ENCODE measurements around the gene AKR1C1. TPM values are rescaled to one million over a fixed set of nuclear protein-coding genes. Genes with fewer than 3 reads are reported as not detected.
"Not testable (repeated sequence)": the region's sequence is repeated elsewhere in the genome, so short reads cannot be mapped to it uniquely, and the experiment has no call there.

The AKR1C1 gene
- total RNA-seq, 4 donors from 2014 or later: 10.0 to 29.7 (median 13.8) TPM

DNA sequence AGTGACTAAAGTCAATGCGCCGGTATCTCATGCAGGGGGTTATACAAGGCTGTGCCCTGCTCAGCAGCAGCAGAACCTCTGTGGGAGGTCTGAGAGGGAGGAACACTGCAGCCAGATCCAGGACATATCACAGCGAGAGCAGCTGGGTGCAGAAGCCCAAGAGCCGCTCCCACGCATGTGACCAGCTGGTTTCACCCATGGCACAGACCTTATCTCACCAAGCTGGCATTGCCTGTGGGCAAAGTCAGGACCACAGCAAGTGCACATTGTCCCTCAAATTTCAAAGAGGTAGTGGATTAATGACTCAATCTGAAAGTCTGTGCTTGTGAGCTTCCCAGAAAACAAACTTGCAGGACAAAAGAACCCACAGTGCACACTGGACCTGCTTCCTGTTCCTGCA lies 31.6 kb upstream of the AKR1C1 start:
- peaks cover 0 to 3% (median 0%) of the 10 kb centered on the region in 4 donors for H3K9me3 ChIP-seq
- no peak overlapping the region for H3K27ac ChIP-seq
- no peaks in the 10 kb centered on the region for H3K36me3 ChIP-seq
- TF ChIP-seq POLR2A (IDR thresholded peaks at IDR 0.05): no peak
- TF ChIP-seq, protein P1, sequence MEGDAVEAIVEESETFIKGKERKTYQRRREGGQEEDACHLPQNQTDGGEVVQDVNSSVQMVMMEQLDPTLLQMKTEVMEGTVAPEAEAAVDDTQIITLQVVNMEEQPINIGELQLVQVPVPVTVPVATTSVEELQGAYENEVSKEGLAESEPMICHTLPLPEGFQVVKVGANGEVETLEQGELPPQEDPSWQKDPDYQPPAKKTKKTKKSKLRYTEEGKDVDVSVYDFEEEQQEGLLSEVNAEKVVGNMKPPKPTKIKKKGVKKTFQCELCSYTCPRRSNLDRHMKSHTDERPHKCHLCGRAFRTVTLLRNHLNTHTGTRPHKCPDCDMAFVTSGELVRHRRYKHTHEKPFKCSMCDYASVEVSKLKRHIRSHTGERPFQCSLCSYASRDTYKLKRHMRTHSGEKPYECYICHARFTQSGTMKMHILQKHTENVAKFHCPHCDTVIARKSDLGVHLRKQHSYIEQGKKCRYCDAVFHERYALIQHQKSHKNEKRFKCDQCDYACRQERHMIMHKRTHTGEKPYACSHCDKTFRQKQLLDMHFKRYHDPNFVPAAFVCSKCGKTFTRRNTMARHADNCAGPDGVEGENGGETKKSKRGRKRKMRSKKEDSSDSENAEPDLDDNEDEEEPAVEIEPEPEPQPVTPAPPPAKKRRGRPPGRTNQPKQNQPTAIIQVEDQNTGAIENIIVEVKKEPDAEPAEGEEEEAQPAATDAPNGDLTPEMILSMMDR (IDR thresholded peaks at IDR 0.05): no peak
- no peak overlapping the region for H3K4me3 ChIP-seq
- no peaks in the 10 kb centered on the region for H3K4me1 ChIP-seq
- H3K27me3 ChIP-seq: no peaks in the 10 kb centered on the region
- no peak for DNase-seq

DNA sequence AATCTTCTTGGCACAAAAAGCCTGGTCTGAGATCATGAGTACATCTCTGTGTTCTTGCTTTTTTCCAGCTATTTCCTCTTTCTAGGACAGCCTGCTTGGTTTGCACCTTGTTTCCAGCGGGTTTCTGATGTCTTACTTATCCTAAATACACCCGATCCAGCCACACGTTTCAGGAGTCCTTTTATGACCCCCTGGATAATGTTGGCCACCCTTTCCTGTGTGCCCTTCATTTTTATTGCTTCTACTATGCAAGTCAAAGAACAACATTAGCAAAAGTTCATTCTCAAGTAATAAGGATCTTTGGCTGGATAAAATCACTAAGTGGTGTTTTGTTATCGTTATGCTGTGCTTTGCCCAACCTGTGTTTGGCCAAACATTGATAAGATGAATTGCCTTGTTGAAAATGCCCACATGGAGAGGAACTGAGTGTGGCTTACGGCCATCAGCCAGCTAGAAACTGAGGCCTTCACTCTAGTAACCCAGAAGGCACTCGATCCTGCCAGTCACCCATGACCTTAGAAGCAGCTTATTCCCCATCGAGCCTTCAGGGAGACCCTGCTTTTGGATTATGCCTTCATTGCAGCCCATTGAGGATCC lies 28.7 kb upstream of the AKR1C1 start:
- H3K4me1 ChIP-seq: no peaks in the 10 kb centered on the region
- no peaks in the 10 kb centered on the region for H3K36me3 ChIP-seq
- no peak overlapping the region for H3K27ac ChIP-seq
- no peaks in the 10 kb centered on the region for H3K27me3 ChIP-seq
- TF ChIP-seq, protein P1 (IDR thresholded peaks at IDR 0.05): no peak
- TF ChIP-seq POLR2A (IDR thresholded peaks at IDR 0.05): no peak
- no peak overlapping the region for H3K4me3 ChIP-seq
- peaks cover 0 to 3% (median 0%) of the 10 kb centered on the region in 4 donors for H3K9me3 ChIP-seq
- no peak for DNase-seq

DNA sequence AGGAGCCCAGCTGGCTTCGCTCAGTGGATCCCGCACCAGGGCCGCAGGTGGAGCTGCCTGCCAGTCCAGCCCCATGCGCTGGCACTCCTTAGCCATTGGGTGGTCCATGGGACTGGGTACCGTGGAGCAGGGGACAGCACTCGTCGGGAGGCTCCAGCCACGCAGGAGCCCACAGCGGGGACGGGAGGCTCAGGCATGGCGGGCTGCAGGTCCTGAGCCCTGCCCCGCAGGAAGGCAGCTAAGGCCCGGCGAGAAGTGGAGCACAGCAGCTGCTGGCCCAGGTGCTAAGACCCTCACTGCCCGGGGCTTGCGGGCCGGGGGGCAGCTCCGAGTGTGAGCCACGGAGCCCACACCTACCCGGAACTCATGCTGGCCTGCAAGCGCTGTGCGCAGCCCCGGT lies 25.9 kb upstream of the AKR1C1 start:
- Histone ChIP-seq H3K27ac (no peak overlapping the region), H3K27me3 (no peaks in the 10 kb centered on the region), H3K4me3 (no peak overlapping the region), H3K9me3 (no peaks in the 10 kb centered on the region), H3K36me3 (no peaks in the 10 kb centered on the region), H3K4me1 (no peaks in the 10 kb centered on the region)
- TF ChIP-seq, protein P1 (IDR thresholded peaks at IDR 0.05): no peak
- TF ChIP-seq POLR2A (IDR thresholded peaks at IDR 0.05): no peak
- DNase-seq: no peak

DNA sequence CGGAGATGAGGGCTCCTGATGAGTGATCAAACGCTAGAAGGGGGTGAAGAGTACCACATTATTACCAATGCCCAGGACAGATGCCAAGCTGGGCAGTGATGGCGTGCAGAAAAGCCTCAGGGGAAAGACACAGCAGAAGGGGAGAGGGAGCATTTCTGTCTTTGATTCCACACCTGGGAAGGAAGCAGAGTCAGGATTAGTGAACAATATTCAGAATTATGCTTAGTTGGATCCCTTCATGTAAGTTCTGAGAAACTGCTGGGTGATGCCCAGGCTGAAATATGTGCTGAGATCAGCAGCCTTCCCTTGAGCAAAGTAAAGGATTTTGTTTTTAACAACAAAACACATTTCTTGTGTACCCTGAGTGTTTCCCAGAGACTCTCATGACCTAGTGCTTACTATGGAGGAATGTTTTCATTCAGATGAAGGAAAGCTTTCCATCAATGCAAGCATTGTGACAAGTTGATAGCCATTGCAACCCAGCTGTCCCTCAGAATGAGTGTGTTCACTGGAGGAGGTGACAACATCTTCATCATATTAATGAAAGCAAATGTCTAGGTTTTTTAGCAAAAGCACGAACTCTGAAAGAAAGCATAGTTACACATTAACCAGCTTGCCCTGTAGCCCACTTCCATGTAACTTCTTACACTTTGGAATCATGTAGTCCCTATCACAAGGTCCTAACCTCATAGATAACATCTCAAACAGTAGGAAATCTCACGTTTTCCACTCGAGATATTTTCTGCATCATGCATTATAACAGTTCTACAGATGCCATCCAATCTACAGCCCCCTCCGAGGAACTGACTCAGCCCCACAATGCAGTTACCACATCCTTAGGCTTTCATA lies 23.8 kb upstream of the AKR1C1 start:
- no peaks in the 10 kb centered on the region for H3K27me3 ChIP-seq
- DNase-seq: no peak
- H3K36me3 ChIP-seq: no peaks in the 10 kb centered on the region
- no peak overlapping the region for H3K4me3 ChIP-seq
- no peak overlapping the region for H3K27ac ChIP-seq
- H3K4me1 ChIP-seq: no peaks in the 10 kb centered on the region
- H3K9me3 ChIP-seq: no peaks in the 10 kb centered on the region
- TF ChIP-seq, protein P1 (IDR thresholded peaks at IDR 0.05): no peak
- TF ChIP-seq POLR2A (IDR thresholded peaks at IDR 0.05): no peak

DNA sequence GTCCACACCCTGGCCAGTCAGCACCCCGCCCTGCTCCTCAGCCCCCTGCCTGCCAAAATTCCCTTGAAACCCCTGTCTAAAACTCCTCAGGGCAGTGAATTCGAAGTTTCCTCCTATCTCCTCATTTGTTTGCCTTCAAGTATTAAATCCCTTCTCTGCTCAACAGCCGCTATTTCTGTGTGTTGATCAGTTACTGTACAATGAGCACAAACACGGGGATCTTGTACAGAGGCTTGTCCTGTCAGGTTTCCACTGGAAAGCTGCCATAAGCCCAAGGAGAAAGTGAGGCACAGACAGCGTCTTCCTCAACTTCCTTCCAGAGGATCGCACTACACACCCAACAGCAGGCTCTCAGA lies 23.2 kb upstream of the AKR1C1 start:
- H3K4me1 ChIP-seq, H3K4me3 ChIP-seq, DNase-seq, H3K36me3 ChIP-seq, H3K27ac ChIP-seq, H3K9me3 ChIP-seq, H3K27me3 ChIP-seq: not testable (repeated sequence)

DNA sequence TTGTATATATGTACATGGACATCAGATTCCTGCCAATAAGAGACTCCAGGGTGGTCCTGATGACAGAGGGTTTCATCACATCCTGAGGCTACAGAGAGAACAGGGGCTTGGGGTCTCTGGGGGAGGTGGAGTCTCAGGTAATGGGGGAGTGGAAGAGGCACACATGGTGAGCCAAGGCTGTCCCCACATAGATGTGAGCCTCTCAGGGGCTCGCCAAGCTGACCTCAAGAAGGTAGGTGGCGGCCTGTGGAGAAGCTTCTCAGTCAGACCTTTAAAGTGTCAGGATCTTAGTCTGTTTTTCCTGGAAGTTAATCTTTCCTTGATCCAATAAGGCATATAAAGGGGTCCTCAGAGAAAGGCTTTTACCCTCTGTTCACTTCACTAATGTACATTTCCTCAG lies 22.3 kb upstream of the AKR1C1 start:
- H3K27ac ChIP-seq, H3K4me3 ChIP-seq, H3K27me3 ChIP-seq, H3K4me1 ChIP-seq, H3K36me3 ChIP-seq, DNase-seq, H3K9me3 ChIP-seq: not testable (repeated sequence)
